ENCODE data around the gene PWWP3B.

Gene PWWP3B

DNA sequence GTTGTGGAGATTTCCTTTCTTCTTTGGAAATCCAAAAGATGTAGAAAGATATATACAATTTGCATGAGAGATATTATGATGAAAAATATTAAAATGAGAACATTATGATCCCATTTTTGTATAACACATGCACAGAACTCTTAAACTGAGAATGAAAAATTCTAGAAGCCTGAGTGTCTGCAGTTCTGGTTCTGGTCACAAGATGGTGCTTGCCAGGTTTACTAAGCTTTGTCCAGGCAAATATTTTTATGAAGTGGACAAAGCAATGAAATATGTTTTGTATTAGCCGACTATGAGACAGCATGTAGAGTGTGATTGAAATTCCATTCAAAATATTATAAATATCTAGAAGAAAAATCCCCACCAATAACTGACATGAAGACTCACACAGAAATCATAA, 2.2 kb downstream of the PWWP3B start:
- H3K36me3 ChIP-seq (ENCODE audit: control insufficient read depth in 2 of 2, insufficient read depth in 1 of 2, low read length in 2 of 2), result no peaks in the 10 kb centered on the region
- H3K4me1 ChIP-seq (ENCODE audit: control insufficient read depth, insufficient read depth, low read length), result no peaks in the 10 kb centered on the region
- CTCF ChIA-PET, result interaction anchor here (0.5 to 1.2 kb wide), 3 partner anchors 11 to 153 kb away, joined by 3 to 6 read pairs (median 5); no protein-coding TSS in a partner anchor
- POLR2A ChIA-PET, result no interaction called here
- no peak overlapping the region for H3K27ac ChIP-seq (ENCODE audit: extremely low read depth, low read depth, low read length)
- TF ChIP-seq ZNF202 (tag by site-specific recombination; IDR thresholded peaks at IDR 0.05; ENCODE audit: borderline replicate concordance) (no peak), GLI4 (tag by site-specific recombination; IDR thresholded peaks at IDR 0.05) (no peak), ZSCAN18 (tag by site-specific recombination; IDR thresholded peaks at IDR 0.05) (no peak), ZNF654 (tag by site-specific recombination; IDR thresholded peaks at IDR 0.05; ENCODE audit: low read depth) (peak; percentile 25; the same call in 1 of the 2 replicates)
- no peaks in the 10 kb centered on the region for H3K9me3 ChIP-seq (ENCODE audit: control insufficient read depth, insufficient read depth, low read depth, low read length)
- H3K4me3 ChIP-seq (ENCODE audit: low read depth, low read length), result no peak overlapping the region

- no peaks in the 10 kb centered on the region for H3K36me3 ChIP-seq (ENCODE audit: control insufficient read depth in 2 of 2, insufficient read depth in 1 of 2, low read length in 2 of 2)
- no peaks in the 10 kb centered on the region for H3K9me3 ChIP-seq (ENCODE audit: control insufficient read depth, insufficient read depth, low read depth, low read length)
- H3K27ac ChIP-seq (ENCODE audit: extremely low read depth, low read depth, low read length), result no peak overlapping the region
- no peak for TF ChIP-seq ZNF560 (tag by site-specific recombination; IDR thresholded peaks at IDR 0.05; ENCODE audit: borderline replicate concordance)
- TF ChIP-seq, protein P1, sequence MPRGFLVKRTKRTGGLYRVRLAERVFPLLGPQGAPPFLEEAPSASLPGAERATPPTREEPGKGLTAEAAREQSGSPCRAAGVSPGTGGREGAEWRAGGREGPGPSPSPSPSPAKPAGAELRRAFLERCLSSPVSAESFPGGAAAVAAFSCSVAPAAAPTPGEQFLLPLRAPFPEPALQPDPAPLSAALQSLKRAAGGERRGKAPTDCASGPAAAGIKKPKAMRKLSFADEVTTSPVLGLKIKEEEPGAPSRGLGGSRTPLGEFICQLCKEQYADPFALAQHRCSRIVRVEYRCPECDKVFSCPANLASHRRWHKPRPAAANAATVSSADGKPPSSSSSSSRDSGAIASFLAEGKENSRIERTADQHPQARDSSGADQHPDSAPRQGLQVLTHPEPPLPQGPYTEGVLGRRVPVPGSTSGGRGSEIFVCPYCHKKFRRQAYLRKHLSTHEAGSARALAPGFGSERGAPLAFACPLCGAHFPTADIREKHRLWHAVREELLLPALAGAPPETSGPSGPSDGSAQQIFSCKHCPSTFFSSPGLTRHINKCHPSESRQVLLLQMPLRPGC (tag by site-specific recombination; IDR thresholded peaks at IDR 0.05), result no peak
- no peak for TF ChIP-seq GFI1B (tag by site-specific recombination; IDR thresholded peaks at IDR 0.05)
- TF ChIP-seq AEBP2 (tag by site-specific recombination; IDR thresholded peaks at IDR 0.05; ENCODE audit: borderline replicate concordance), result no peak
- no peak for TF ChIP-seq ZNF571 (tag by site-specific recombination; IDR thresholded peaks at IDR 0.05)
- no peak for TF ChIP-seq ZNF629 (tag by site-specific recombination; IDR thresholded peaks at IDR 0.05)
- no peak for TF ChIP-seq ZNF184 (tag by site-specific recombination; IDR thresholded peaks at IDR 0.05)
- H3K4me1 ChIP-seq (ENCODE audit: control insufficient read depth, insufficient read depth, low read length), result no peaks in the 10 kb centered on the region
- no peak overlapping the region for H3K4me3 ChIP-seq (ENCODE audit: low read depth, low read length)
- POLR2A ChIA-PET, result no interaction called here
- CTCF ChIA-PET, result interaction anchor here (0.7 kb wide), 1 partner anchor 1751 kb away, joined by 3 read pairs; no protein-coding TSS in a partner anchor
Observed at GRCh38 chrX:106171293-106171820, 3.3 kb downstream of the PWWP3B start.

GRCh38 chrX:106177106-106177981, 9.2 kb downstream of the PWWP3B start:
- Histone ChIP-seq H3K27ac (ENCODE audit: extremely low read depth, low read depth, low read length) (no peak overlapping the region), H3K36me3 (ENCODE audit: control insufficient read depth in 2 of 2, insufficient read depth in 1 of 2, low read length in 2 of 2) (no peaks in the 10 kb centered on the region), H3K9me3 (ENCODE audit: control insufficient read depth, insufficient read depth, low read depth, low read length) (no peaks in the 10 kb centered on the region), H3K4me1 (ENCODE audit: control insufficient read depth, insufficient read depth, low read length) (no peaks in the 10 kb centered on the region), H3K4me3 (ENCODE audit: low read depth, low read length) (peak overlapping the region; percentile 28)
- ChIA-PET POLR2A (no interaction called here), CTCF (no interaction called here)
- TF ChIP-seq, protein P2, sequence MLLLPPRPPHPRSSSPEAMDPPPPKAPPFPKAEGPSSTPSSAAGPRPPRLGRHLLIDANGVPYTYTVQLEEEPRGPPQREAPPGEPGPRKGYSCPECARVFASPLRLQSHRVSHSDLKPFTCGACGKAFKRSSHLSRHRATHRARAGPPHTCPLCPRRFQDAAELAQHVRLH (tag by site-specific recombination; IDR thresholded peaks at IDR 0.05), result no peak
